Ishikawa (cell line): ENCODE data around the gene UNCX.

Experiments used
- CEBPB ChIP-seq: IDR thresholded peaks from 2 replicates; pipeline ENCODE4 v1.6.1; 2012
- FOXM1 ChIP-seq: IDR thresholded peaks from 2 replicates; pipeline ENCODE4 v1.6.1; 2012; ENCODE audit warnings: low read depth, borderline replicate concordance
- NFIC ChIP-seq: IDR thresholded peaks from 2 replicates; pipeline ENCODE4 v1.6.1; 2012
- RAD21 ChIP-seq: IDR thresholded peaks from 2 replicates; pipeline ENCODE4 v1.6.1; 2012; ENCODE audit warnings: low read depth
- TEAD4 ChIP-seq: IDR thresholded peaks from 2 replicates; pipeline ENCODE4 v1.6.1; 2012
- YY1 ChIP-seq: IDR thresholded peaks from 2 replicates; pipeline ENCODE4 v1.6.1; 2012; ENCODE audit warnings: low read depth
- TF ChIP-seq, protein P1 (sequence below): IDR thresholded peaks from 2 replicates; pipeline ENCODE4 v1.6.1; 2012
- TF ChIP-seq, protein P2 (sequence below): IDR thresholded peaks from 2 replicates; pipeline ENCODE4 v1.6.1; 2012; ENCODE audit warnings: low read depth, mild to moderate bottlenecking
- TF ChIP-seq, protein P3 (sequence below): IDR thresholded peaks from 2 replicates; pipeline ENCODE4 v1.6.1; 2012

DNA sequence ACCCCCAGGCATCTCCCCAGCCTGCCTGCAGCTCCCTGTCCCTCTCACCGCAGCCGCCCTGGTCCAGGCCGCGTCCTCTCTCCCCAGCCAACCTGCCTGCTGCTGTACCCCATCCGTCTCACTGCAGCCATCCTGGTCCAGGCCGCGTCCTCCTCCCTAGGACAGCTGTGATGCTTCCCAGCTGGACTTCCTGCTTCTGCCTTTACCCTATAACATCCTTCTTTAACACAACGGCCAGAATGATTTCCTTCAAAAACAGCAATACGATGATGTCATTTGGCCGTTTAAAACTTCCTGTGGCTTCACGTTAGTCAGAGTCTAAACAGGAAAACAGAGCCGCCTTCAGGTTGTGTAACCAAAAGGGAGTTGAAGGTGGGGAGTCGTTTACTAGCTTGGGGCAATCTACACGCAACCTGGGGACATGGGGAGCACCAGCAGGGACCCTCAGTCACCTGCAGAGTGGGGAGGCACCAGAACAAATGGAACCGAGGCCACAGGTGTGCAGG lies 40.4 kb upstream of the UNCX start:
- TF ChIP-seq RAD21 (no peak), YY1 (no peak), CEBPB (no peak), FOXM1 (no peak), NFIC (no peak), TEAD4 (no peak)
- TF ChIP-seq, protein P1, sequence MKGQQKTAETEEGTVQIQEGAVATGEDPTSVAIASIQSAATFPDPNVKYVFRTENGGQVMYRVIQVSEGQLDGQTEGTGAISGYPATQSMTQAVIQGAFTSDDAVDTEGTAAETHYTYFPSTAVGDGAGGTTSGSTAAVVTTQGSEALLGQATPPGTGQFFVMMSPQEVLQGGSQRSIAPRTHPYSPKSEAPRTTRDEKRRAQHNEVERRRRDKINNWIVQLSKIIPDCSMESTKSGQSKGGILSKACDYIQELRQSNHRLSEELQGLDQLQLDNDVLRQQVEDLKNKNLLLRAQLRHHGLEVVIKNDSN = no peak
- TF ChIP-seq, protein P2, sequence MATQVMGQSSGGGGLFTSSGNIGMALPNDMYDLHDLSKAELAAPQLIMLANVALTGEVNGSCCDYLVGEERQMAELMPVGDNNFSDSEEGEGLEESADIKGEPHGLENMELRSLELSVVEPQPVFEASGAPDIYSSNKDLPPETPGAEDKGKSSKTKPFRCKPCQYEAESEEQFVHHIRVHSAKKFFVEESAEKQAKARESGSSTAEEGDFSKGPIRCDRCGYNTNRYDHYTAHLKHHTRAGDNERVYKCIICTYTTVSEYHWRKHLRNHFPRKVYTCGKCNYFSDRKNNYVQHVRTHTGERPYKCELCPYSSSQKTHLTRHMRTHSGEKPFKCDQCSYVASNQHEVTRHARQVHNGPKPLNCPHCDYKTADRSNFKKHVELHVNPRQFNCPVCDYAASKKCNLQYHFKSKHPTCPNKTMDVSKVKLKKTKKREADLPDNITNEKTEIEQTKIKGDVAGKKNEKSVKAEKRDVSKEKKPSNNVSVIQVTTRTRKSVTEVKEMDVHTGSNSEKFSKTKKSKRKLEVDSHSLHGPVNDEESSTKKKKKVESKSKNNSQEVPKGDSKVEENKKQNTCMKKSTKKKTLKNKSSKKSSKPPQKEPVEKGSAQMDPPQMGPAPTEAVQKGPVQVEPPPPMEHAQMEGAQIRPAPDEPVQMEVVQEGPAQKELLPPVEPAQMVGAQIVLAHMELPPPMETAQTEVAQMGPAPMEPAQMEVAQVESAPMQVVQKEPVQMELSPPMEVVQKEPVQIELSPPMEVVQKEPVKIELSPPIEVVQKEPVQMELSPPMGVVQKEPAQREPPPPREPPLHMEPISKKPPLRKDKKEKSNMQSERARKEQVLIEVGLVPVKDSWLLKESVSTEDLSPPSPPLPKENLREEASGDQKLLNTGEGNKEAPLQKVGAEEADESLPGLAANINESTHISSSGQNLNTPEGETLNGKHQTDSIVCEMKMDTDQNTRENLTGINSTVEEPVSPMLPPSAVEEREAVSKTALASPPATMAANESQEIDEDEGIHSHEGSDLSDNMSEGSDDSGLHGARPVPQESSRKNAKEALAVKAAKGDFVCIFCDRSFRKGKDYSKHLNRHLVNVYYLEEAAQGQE = no peak
- TF ChIP-seq, protein P3, sequence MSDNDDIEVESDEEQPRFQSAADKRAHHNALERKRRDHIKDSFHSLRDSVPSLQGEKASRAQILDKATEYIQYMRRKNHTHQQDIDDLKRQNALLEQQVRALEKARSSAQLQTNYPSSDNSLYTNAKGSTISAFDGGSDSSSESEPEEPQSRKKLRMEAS = no peak
